GM19328 (cell line): Measurements from ENCODE around the gene B3GNT3.

ENCODE experiments used
- ATAC-seq: cut with Tn5 transposase; IDR thresholded peaks from one replicate; pipeline ENCODE4 v1.9.1; 2021; ENCODE audit warnings: mild to moderate bottlenecking, moderate library complexity; ENCODE audit not compliant: unreplicated experiment

B3GNT3 gene

GRCh38 chr19:17794731-17795494 is at the start of gene B3GNT3:
Gene B3GNT3, plus strand, starts transcription at chr19:17795138. Its CDS starts 12,670 bp downstream, at chr19:17807808.
- ATAC-seq = no peak

- peak; percentile 68 for ATAC-seq
These were observed 47.5 kb upstream of the B3GNT3 start for GRCh38 chr19:17747205-17748098.

- no peak for ATAC-seq
These were observed 45.9 kb upstream of the B3GNT3 start for GRCh38 chr19:17748884-17749638.

- no peak for ATAC-seq
These were observed 45.0 kb upstream of the B3GNT3 start for GRCh38 chr19:17749912-17750317.

GRCh38 chr19:17751103-17751911 is 43.6 kb upstream of the B3GNT3 start, which contains the start of gene FCHO1:
Gene FCHO1, plus strand, starts transcription at chr19:17751477. Its CDS starts 3,688 bp downstream, at chr19:17755165.
- ATAC-seq = no peak

- ATAC-seq = no peak
These were observed 43.0 kb upstream of the B3GNT3 start for GRCh38 chr19:17751912-17752273.

GRCh38 chr19:17752865-17753639 is 41.9 kb upstream of the B3GNT3 start:
- no peak for ATAC-seq

- no peak for ATAC-seq
These were observed 41.0 kb upstream of the B3GNT3 start for GRCh38 chr19:17753976-17754375.

GRCh38 chr19:17754634-17755442 is 40.1 kb upstream of the B3GNT3 start:
- ATAC-seq = peak; percentile 37

- ATAC-seq = no peak
These were observed 39.5 kb upstream of the B3GNT3 start for GRCh38 chr19:17755443-17755890.

GRCh38 chr19:17755977-17756670 is 38.8 kb upstream of the B3GNT3 start:
- ATAC-seq = no peak

GRCh38 chr19:17757125-17757524 is 37.8 kb upstream of the B3GNT3 start:
- ATAC-seq = no peak

- no peak for ATAC-seq
These were observed 36.4 kb upstream of the B3GNT3 start for GRCh38 chr19:17758515-17758914.

- ATAC-seq = no peak
These were observed 33.8 kb upstream of the B3GNT3 start for GRCh38 chr19:17761148-17761547.

GRCh38 chr19:17762505-17763229 is 32.3 kb upstream of the B3GNT3 start:
- ATAC-seq = no peak

GRCh38 chr19:17764348-17764747 is 30.6 kb upstream of the B3GNT3 start:
- no peak for ATAC-seq

GRCh38 chr19:17765069-17765618 is 29.8 kb upstream of the B3GNT3 start:
- ATAC-seq = no peak
